ENCODE data around the gene UBE2G1.

Gene UBE2G1

DNA sequence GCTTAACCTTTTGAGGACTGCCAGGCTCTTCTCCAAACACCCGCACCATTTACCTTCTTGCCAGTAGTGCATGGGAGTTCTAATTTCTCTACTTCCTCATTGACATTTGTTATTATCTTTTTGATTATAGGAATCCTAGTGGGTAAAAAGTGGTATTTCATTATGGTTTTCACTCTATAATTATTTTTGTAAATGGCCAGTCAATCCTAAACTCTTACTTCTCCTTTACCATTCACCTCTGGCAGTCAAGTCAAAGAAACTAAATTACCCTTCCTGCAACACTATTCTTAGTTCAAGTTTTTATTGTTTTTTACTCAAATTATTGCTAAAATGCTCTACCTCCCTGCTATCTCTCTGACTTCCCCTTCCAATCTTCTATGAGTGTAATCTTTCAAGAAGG, 72.9 kb downstream of the UBE2G1 start:
- no peak overlapping the region for H3K4me3 ChIP-seq (replicated peaks; ENCODE audit: low read depth, low read length)
- TF ChIP-seq CTCF (IDR thresholded peaks at IDR 0.05; ENCODE audit: low read depth, low read length, missing control alignments): no peak
- no peak for DNase-seq (ENCODE audit: extremely low read depth, low read depth)

DNA sequence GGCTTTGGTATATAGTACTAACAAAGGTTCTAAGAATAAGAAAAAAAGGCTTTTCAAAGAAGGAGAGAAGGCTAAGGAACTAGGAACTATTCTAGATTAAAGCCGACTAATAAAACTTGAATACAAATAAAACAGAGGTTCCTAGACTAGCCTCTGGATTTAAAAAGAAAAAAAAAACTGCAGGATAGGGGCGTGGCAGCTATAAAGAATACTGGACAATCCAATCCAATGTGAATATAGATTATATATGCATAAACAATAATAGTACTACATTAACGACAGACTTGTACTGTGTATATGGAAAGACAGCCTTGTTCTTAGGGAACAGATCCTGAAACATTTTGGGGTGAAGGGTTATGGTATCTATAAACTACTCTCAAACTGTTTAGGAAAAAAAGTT, 78.8 kb downstream of the UBE2G1 start:
- no peak for TF ChIP-seq CTCF (IDR thresholded peaks at IDR 0.05; ENCODE audit: low read depth, low read length, missing control alignments)
- DNase-seq (ENCODE audit: extremely low read depth, low read depth): no peak
- no peak overlapping the region for H3K4me3 ChIP-seq (replicated peaks; ENCODE audit: low read depth, low read length)

- H3K4me3 ChIP-seq (replicated peaks; ENCODE audit: low read depth, low read length): no peak overlapping the region
- no peak for DNase-seq (ENCODE audit: extremely low read depth, low read depth)
- TF ChIP-seq CTCF (IDR thresholded peaks at IDR 0.05; ENCODE audit: low read depth, low read length, missing control alignments): no peak
Measured at GRCh38 chr17:4276514-4276913, 90.0 kb downstream of the UBE2G1 start.

DNA sequence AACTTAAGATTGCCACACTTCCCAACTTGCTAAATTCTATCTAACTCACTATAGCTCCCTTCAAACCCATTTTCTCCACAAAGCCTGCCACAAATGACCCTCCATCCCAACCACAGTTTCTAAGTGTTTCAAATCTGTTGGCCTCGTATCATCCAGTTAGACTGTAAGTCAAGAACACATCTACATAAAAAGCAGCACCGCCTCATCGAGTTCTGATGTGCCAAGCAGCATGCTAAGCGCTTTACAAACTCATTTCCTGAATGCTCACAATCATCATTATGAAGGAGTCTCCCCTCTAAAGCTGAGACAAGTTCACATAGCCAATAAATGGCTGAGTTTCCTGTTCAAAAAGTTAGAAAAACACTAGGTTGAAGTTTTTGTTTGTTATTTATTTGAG, 93.5 kb downstream of the UBE2G1 start:
- TF ChIP-seq CTCF (IDR thresholded peaks at IDR 0.05; ENCODE audit: low read depth, low read length, missing control alignments): no peak

DNA sequence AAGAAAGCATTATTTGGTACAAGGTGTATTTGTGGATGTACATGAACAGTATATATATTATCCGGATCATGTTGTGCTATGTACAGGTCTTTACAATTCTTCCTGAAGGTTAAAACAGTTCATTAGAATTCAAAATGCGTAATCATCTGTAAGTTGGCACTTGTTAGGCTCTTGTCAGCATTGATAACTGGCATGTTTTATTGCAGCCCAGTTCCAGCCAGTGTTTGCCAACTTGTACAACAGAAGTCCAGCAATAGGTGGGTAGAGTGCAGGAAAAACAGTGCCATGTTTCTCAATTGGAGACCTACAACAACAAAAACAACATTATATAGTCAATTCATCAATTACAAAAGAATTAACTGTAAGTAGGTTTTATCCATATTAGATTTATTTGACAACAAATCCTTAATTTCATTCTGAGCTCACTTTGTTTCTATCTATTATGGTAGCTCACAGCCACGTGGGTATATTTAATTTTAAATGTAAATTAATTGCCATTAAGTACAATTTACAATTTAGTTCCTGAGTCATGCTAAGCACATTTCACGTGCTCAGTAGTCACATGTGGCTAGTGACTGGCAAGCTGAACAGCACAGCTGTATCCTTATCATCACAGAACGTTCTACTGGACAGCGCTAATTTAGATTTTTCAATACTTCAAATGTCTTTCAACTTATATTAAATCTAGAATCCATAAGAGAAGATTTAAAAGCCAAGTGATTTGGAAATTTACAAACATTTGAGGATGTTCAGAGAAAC, 94.1 kb downstream of the UBE2G1 start:
- no peak for DNase-seq (ENCODE audit: extremely low read depth, low read depth)
- H3K4me3 ChIP-seq (replicated peaks; ENCODE audit: low read depth, low read length): no peak overlapping the region
- TF ChIP-seq CTCF (IDR thresholded peaks at IDR 0.05; ENCODE audit: low read depth, low read length, missing control alignments): no peak

More for the DNA sequence above, 93.5 kb downstream of the UBE2G1 start:
- DNase-seq (ENCODE audit: extremely low read depth, low read depth): no peak
- no peak overlapping the region for H3K4me3 ChIP-seq (replicated peaks; ENCODE audit: low read depth, low read length)

GRCh38 chr17:4270736-4271135, 95.7 kb downstream of the UBE2G1 start:
- DNase-seq (ENCODE audit: extremely low read depth, low read depth): no peak
- no peak for TF ChIP-seq CTCF (IDR thresholded peaks at IDR 0.05; ENCODE audit: low read depth, low read length, missing control alignments)
- H3K4me3 ChIP-seq (replicated peaks; ENCODE audit: low read depth, low read length): no peak overlapping the region

GRCh38 chr17:4269915-4270314, 96.6 kb downstream of the UBE2G1 start:
- H3K4me3 ChIP-seq (replicated peaks; ENCODE audit: low read depth, low read length): no peak overlapping the region
- TF ChIP-seq CTCF (IDR thresholded peaks at IDR 0.05; ENCODE audit: low read depth, low read length, missing control alignments): no peak
- no peak for DNase-seq (ENCODE audit: extremely low read depth, low read depth)

Data from HFF-Myc (cell line).